Measurements from ENCODE around the gene PIM1.

Gene PIM1

DNA sequence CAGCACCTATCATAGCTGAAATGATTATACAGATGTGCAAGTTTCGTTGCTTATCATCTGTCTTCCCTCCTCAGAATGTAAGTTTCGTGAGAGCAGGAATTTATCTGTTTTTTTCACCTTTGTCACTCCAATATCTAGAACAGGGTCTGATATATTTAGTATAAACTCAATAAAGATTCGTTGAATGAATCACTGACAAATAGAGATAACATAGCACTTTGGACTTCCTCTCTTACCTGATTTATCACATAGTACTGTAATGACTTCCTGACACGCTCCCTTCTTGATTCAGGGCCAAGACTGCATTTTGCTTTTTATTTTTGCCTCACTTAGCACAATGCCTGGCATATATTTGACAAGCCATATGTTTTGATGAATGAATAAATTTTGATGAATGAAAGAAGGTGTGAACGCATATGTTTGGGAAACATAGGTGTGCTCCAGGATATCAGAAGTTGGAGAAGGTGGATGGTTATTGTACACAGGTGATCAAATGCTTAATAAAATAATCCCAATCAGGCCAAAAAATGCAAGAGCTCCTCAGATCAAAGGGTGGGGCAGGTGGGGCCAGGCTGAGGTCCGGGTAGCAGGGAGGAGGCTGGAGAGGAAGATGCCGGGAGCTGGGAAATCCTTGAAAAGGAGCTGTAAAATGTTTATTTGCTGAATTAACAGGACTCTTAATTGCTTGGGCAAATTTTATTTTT, 33.0 kb downstream of the PIM1 start:
- H4K20me1 ChIP-seq (ENCODE audit: insufficient read depth, low read length, poor library complexity, severe bottlenecking): no peaks in the 10 kb centered on the region
- no peaks in the 10 kb centered on the region for H3F3A ChIP-seq (ENCODE audit: low read depth)
- peaks cover 9% of the 10 kb centered on the region for H3K4me1 ChIP-seq (ENCODE audit: insufficient read depth, low read length, poor library complexity, severe bottlenecking)
- TF ChIP-seq, protein P1, sequence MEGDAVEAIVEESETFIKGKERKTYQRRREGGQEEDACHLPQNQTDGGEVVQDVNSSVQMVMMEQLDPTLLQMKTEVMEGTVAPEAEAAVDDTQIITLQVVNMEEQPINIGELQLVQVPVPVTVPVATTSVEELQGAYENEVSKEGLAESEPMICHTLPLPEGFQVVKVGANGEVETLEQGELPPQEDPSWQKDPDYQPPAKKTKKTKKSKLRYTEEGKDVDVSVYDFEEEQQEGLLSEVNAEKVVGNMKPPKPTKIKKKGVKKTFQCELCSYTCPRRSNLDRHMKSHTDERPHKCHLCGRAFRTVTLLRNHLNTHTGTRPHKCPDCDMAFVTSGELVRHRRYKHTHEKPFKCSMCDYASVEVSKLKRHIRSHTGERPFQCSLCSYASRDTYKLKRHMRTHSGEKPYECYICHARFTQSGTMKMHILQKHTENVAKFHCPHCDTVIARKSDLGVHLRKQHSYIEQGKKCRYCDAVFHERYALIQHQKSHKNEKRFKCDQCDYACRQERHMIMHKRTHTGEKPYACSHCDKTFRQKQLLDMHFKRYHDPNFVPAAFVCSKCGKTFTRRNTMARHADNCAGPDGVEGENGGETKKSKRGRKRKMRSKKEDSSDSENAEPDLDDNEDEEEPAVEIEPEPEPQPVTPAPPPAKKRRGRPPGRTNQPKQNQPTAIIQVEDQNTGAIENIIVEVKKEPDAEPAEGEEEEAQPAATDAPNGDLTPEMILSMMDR (conservative IDR thresholded peaks at IDR 0.05; ENCODE audit: low read length): no peak
- no peak for TF ChIP-seq EZH2phosphoT487 (IDR thresholded peaks at IDR 0.05; ENCODE audit: borderline replicate concordance)
- no peaks in the 10 kb centered on the region for H3K36me3 ChIP-seq (ENCODE audit: insufficient read depth, low read length)
- H3K9me2 ChIP-seq (replicated peaks; ENCODE audit: low read depth, low read length): no peaks in the 10 kb centered on the region
- H3K27me3 ChIP-seq (ENCODE audit: insufficient read depth, low read length, poor library complexity, severe bottlenecking): no peaks in the 10 kb centered on the region
- H2AFZ ChIP-seq (ENCODE audit: low read length): no peak overlapping the region
- no peak overlapping the region for H3K9ac ChIP-seq (ENCODE audit: low read depth, low read length, poor library complexity, severe bottlenecking)
- no peaks in the 10 kb centered on the region for H3K9me3 ChIP-seq (ENCODE audit: insufficient read depth, low read depth, low read length)
- H3K4me2 ChIP-seq (ENCODE audit: low read depth, low read length, poor library complexity, severe bottlenecking): no peak overlapping the region
- no peaks in the 10 kb centered on the region for H3K79me2 ChIP-seq (ENCODE audit: insufficient read depth, low read length)
- no peak overlapping the region for H3K4me3 ChIP-seq (ENCODE audit: low read length, poor library complexity, severe bottlenecking)

DNA sequence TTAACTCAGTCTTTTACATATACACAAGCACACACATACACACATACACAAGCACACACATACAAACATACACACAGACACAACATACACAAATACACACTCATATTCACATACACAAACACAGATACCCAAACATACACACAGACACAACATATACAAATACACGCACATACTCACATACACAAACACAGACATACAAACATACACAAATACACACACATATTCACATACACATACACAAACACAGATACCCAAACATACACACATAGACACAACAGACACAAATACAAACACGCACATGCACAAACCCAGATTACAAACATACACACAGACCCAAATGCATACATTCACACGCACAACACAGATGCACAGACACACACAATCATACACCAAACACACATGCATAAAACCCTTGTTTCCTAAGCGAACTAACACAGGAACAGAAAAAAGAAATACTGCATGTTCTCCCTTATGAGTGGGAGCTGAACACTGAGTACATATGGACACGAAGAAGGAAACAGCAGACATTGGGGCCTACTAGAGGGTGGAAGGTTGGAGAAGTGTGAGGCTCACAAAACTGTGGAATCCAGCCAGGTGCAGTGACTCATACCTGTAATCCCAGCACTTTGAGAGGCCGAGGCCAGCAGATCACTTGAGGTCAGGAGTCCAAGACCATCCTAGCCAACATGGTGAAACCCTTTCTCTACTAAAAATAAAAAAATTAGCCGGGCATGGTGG, 34.2 kb downstream of the PIM1 start:
- Histone ChIP-seq H3K27me3 (ENCODE audit: insufficient read depth, low read length, poor library complexity, severe bottlenecking) (no peaks in the 10 kb centered on the region), H3K9me3 (ENCODE audit: insufficient read depth, low read depth, low read length) (no peaks in the 10 kb centered on the region), H4K20me1 (ENCODE audit: insufficient read depth, low read length, poor library complexity, severe bottlenecking) (no peaks in the 10 kb centered on the region), H3K9me2 (replicated peaks; ENCODE audit: low read depth, low read length) (no peaks in the 10 kb centered on the region), H3K36me3 (ENCODE audit: insufficient read depth, low read length) (no peaks in the 10 kb centered on the region), H3K9ac (ENCODE audit: low read depth, low read length, poor library complexity, severe bottlenecking) (no peak overlapping the region), H3F3A (ENCODE audit: low read depth) (no peaks in the 10 kb centered on the region), H3K79me2 (ENCODE audit: insufficient read depth, low read length) (no peaks in the 10 kb centered on the region), H3K4me2 (ENCODE audit: low read depth, low read length, poor library complexity, severe bottlenecking) (no peak overlapping the region), H3K4me3 (ENCODE audit: low read length, poor library complexity, severe bottlenecking) (no peak overlapping the region), H2AFZ (ENCODE audit: low read length) (no peak overlapping the region), H3K4me1 (ENCODE audit: insufficient read depth, low read length, poor library complexity, severe bottlenecking) (peaks cover 9% of the 10 kb centered on the region)
- TF ChIP-seq, protein P1 (conservative IDR thresholded peaks at IDR 0.05; ENCODE audit: low read length): no peak
- no peak for TF ChIP-seq EZH2phosphoT487 (IDR thresholded peaks at IDR 0.05; ENCODE audit: borderline replicate concordance)

DNA sequence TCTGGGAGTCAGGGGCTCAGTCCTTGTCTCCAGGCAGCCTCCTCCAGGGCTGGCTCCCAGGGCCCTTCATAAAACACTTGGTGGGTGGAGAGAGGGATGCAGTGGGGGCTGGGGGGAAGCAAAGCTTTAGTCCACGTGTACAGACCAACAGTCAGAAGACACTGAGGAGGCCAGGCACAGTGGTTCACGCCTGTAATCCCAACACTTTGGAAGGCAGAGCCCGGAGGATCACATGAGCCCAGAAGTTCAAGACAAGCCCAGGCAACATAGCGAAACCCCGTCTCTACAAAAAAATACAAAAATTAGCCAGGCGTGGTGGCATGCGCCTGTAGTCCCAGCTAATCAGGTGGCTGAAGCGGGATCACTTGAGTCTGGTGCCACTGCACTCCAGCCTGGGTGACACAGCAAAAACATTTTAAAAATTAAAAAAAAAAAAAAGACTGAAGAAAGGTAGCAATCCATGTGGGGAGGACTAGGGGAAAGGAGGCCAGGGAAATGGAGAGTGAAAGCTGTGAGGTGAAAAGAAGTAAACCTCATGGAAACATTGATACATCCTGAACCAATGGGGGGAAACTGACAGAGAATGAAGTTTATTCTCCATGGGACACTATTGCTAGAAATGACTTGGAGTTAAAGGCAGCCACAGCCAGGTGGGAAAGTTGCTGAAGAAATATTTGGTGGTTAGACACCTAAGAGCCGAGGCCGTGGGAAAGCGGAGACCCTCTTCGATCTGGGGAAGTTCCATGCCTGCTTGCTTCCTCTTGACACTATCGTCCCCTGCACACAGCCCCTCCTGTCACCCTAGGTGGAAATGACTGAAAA, 35.4 kb downstream of the PIM1 start:
- H3K9me3 ChIP-seq (ENCODE audit: insufficient read depth, low read depth, low read length): no peaks in the 10 kb centered on the region
- H3K9me2 ChIP-seq (replicated peaks; ENCODE audit: low read depth, low read length): no peaks in the 10 kb centered on the region
- no peaks in the 10 kb centered on the region for H4K20me1 ChIP-seq (ENCODE audit: insufficient read depth, low read length, poor library complexity, severe bottlenecking)
- no peak overlapping the region for H2AFZ ChIP-seq (ENCODE audit: low read length)
- no peaks in the 10 kb centered on the region for H3K79me2 ChIP-seq (ENCODE audit: insufficient read depth, low read length)
- H3K4me2 ChIP-seq (ENCODE audit: low read depth, low read length, poor library complexity, severe bottlenecking): no peak overlapping the region
- no peaks in the 10 kb centered on the region for H3F3A ChIP-seq (ENCODE audit: low read depth)
- H3K9ac ChIP-seq (ENCODE audit: low read depth, low read length, poor library complexity, severe bottlenecking): no peak overlapping the region
- H3K4me1 ChIP-seq (ENCODE audit: insufficient read depth, low read length, poor library complexity, severe bottlenecking): peaks cover 9% of the 10 kb centered on the region
- TF ChIP-seq, protein P1 (conservative IDR thresholded peaks at IDR 0.05; ENCODE audit: low read length): no peak
- TF ChIP-seq EZH2phosphoT487 (IDR thresholded peaks at IDR 0.05; ENCODE audit: borderline replicate concordance): no peak
- H3K27me3 ChIP-seq (ENCODE audit: insufficient read depth, low read length, poor library complexity, severe bottlenecking): no peaks in the 10 kb centered on the region
- H3K4me3 ChIP-seq (ENCODE audit: low read length, poor library complexity, severe bottlenecking): no peak overlapping the region
- H3K36me3 ChIP-seq (ENCODE audit: insufficient read depth, low read length): no peaks in the 10 kb centered on the region

All from Loucy (cell line).